Kidney capillary endothelial cell (primary cell): ENCODE data around the gene GPR87.
A peak's percentile ranks its signal among the peaks of the same experiment; 100 is the strongest.

Experiments
- DNase-seq: peaks from one replicate; pipeline ENCODE4 v3.0.0-alpha.2; 2018; ENCODE audit warnings: low spot score

The GPR87 gene, protein sequence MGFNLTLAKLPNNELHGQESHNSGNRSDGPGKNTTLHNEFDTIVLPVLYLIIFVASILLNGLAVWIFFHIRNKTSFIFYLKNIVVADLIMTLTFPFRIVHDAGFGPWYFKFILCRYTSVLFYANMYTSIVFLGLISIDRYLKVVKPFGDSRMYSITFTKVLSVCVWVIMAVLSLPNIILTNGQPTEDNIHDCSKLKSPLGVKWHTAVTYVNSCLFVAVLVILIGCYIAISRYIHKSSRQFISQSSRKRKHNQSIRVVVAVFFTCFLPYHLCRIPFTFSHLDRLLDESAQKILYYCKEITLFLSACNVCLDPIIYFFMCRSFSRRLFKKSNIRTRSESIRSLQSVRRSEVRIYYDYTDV

DNA sequence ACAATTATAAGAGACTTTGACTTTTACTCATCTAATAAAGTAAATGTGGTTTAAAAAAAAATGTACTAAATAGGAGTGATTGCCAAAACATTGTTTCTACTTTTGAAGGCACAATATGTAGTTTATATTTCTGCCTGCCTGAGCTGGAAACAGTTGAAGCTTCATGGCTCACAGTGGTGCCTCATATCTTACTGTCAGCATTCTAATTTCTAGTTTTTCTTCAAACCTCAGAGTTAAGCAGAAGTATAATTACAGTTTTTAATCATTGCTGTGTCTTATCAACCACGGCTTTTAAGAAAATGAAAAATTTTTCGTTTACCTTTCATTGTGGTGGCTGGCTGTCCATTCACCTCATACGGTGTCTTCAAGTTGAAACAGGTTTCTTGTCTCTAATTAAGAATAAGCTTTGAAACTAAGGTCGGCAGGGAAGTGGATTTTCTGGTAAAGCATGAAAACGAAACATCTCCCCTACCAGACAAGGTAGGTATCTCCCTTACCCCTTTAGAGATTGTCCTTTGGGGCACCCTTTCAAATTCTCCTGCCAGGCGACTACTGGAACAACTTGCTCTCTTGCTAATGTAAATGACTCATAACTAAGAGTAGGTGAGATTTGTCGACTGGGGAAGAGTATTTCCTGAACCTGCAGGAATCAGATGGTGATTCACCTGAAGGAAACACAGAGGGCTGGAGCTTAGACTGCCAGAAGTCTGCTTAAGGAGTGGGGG is at the start of gene GPR87:
Gene GPR87, minus strand, starts transcription at position 554 of the 725 bp plus-strand sequence. CDS start 16,720 bp downstream, outside the sequence.
- DNase-seq = peak; percentile 32

DNA sequence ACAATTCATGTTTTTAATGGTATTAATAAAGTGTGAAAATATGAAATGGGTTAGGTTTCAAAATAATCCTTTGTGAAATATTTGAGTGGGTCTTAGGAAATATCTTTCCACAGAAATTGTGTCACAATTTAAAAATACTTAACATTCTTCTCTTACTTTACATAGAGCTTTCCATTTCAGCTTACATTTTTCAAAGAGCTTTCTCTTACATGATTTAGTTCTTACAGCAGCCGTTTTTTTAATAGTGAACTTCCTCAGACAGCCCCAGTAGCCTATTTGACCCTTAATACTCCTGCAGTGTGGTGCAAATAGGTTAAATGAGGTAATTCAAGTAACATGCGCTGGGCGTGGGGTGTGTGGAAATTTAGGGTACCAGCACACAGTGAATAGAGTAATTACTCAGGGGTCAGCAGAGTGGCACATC is 46.1 kb upstream of the GPR87 start:
- no peak for DNase-seq

DNA sequence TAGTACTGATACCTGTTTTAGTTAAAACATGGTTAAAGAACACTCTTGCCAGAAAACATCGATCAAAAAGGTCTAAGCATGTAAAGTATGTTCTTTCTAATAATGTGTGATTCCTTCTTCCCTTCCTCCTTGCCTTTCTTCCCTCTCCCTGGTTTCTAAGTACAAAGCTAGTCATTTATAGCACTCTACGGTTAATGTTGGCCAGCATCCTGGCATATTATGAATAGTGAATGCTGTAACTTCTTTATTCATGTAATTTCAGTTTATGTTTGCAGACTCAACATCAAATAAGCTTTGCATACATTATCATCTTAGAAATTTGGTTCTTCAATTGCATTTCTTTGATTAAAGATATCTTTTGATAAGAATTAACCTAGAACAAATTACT is 40.8 kb upstream of the GPR87 start:
- DNase-seq = no peak

DNA sequence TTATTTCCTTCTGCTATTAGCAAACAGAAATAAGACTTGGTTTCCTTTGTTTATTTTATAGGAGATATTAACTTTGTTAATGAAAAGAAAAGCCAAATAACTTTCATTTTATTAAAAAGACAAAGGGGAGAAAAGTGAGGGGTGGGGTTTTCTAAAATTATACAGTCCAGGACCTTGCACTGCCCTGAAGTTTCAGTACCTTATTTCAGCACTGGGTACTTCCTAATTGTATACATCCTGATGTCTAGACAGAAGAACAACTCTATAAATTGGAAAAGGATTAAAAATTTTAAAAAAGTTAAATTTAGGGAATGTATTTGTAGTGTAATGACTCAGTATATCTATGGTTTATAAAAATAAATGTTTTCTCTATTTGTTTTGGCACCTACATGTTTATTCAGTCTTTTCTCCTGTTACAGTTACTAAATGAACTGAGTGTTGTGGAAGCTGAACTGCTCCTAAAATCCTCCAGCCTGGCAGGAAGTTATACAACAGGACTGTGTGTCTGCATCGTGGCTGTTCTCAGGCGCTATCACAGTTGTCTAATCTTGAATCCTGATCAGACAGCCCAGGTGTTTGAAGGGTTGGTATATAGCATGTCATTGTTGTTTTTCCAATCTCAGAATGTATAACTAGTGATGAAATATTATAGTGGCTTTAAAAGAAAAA is 40.3 kb upstream of the GPR87 start:
- no peak for DNase-seq

DNA sequence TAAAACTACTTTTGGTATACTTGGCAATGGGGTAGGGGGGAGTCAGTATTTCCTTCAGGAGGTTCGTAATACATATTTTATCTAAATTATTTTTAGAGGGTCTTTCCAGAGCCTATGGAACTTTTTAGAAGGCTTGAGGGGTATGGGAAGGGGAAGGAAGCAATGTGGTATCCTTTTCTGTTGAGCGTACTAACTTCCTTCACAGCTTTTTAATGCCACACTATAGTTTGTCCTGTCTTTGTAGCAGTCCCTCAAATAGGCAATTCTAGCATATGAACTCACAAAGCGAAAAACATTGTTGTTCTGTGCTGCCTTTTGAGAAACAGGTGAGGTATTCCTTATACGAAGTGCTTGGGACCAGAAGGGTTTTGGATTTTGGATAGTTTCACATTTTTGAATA is 35.0 kb upstream of the GPR87 start:
- DNase-seq = no peak

DNA sequence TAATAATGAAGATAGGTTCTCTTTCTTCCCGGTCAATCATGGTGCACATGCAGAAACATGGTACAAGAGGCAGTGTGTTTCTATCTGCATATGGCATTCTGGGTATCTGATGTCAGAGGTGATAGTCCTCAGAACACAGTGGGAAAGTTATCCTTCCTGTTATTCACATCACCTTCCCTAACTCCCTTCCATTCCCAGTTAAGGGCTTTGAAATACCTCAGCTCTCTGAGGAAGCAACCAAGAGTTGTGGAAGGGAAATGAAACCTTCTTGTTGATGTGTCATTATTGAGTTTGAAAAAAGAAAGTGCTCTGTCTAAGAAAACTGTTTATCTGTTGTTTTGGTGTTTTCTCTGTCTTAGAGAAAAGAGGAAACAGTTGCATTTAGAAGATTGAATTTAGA is 34.6 kb upstream of the GPR87 start:
- no peak for DNase-seq

DNA sequence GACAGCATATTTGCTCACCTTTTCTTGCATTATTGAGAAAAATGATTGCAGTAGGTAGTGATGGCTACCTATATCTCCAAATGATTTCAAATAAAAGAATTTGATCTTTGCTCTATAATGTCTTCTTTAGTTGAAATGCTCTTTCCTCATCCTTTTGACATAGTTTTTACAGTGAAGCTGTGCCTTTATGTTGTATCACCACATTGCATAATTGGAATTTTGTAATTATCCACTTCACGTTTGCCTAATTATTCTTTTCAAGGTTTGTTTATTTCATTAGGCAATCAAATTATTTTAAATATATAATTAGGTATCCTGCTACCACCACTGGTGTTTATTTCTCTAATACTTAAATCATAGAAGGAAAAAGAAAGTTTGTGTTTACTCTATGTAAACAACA is 34.0 kb upstream of the GPR87 start:
- DNase-seq = no peak

DNA sequence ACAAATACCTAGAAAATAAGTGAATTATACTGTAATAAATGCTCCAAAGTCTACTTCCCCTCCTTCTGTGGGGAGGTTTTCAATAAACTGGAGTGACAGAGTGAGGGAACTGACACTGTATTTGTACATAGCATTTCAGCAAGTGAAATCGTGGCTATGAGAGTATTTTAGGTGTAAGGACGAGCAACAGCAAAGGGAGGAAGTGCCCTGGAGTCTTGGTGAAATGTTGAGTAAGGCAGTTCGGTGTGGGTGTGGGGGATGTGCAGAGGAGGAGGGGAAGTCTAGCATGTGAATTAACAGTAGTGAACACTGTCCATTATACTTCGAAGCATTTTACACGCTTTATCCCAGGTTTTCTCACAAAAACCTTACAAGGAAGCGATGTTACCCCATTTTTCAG is 30.8 kb upstream of the GPR87 start:
- no peak for DNase-seq

DNA sequence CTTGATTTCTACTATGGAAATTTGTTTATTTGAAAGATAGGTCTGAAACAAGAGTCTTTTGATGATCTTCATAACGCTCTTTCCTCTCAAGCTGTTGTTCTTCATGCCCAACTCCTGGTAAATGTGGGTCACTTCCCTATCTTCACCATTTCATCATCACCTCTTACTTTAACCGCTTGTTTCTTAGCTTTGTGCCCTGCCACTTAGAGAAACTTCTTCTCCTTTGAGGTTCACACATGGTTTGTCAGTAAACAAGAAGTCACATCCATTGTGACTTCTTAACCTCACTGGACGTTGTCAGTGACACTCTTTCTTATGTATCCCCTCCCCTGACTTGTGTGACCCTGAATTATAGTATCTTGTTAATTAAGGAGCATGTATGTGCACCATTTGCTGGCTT is 29.7 kb upstream of the GPR87 start:
- no peak for DNase-seq

DNA sequence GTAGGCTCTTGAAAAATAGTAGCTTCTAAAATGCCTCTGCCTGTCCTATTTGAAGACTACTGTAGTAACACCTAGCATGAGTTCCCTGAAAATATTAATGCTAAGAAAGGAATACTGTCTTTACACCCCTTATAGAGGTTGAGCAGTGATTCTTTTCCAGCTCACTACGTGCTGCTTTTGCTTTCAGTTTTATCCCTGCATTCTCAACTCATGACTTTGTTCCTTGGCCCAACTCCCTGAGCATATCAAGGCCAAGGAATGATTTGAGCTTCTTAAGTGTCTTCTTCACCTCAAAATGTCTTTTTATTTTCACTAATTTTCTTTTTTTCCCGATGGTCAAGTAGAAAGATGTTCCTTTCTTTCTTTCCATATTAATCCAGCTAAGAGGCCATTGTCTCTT is 29.2 kb upstream of the GPR87 start:
- no peak for DNase-seq

DNA sequence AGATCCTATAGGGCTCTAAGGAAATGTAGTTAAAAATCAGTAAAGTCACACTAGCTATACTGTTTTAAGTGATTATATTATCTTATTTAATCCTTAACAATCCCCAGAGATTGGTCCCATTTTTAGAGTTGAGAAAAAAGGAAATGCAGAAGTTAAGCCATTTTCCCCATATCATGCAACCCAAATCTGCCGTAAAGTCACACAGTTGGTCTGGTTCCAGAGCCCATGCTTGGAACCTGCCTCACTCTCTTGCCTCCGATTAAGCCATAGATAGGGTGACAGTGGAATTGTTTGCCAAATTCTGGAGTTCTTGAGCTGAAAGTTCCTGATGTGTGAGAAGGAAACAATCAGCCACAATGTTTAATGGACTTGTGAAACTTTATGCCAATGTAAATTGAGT is 15.1 kb upstream of the GPR87 start:
- no peak for DNase-seq

DNA sequence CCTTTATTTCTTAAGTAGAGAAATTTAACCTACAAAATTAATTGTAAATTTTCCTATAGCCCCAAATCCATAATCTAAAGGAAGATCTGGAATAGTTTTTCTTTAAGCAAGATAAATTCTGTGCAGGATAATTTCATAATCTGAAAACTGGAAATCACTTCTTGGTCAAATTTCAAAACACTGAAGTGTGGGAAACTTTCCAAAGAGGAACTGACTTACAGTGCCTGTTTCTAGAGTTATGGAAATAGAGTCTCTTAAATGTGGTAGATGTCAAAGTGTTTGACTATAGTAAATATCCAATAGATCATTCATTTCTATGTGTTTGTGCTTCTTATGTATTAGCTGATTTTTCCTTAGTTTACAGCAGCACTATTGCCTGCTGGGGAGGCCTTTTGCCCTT is 14.3 kb upstream of the GPR87 start:
- no peak for DNase-seq

DNA sequence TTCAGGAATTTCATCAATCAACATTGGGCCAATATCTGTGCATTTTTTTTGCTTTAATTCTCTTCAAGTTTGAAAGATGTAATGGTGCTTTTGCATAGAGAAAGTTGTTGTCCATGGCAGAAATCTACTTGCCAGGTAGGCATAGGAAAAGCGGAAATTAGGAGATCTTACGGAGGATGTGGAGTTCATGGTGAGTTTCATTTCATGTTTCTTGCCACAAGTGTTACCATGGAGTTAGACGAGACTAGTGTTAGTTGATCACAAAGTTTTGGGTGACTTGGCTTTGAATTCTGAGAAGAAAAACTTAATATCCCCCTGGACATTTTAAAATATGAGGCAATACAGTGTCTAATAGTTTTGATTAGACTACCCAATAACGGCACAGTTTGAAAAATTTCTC is 13.8 kb upstream of the GPR87 start:
- no peak for DNase-seq

DNA sequence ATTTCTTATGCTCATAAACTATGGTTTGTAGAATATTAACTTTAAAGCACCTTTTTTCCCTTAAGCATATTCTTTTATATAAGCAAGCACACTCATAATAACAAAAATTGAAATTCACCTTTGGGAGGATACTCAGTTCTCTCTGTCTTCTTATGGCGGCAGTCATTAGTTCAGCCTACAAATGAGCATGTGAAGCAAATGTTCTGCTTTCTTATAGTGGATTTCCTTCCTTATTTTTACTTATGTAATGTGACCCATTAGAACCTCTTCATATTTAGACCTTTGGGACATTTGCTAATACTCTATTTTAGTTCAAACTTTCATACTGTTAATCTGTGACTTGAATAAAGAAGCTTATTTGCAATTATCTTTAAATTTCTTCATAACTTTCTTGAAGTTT is 12.7 kb upstream of the GPR87 start, which contains the start of gene P2RY13:
Gene P2RY13, minus strand, starts transcription at position 187 of the 400 bp plus-strand sequence. Its CDS starts 21 bp downstream, at position 166.
- DNase-seq = no peak

DNA sequence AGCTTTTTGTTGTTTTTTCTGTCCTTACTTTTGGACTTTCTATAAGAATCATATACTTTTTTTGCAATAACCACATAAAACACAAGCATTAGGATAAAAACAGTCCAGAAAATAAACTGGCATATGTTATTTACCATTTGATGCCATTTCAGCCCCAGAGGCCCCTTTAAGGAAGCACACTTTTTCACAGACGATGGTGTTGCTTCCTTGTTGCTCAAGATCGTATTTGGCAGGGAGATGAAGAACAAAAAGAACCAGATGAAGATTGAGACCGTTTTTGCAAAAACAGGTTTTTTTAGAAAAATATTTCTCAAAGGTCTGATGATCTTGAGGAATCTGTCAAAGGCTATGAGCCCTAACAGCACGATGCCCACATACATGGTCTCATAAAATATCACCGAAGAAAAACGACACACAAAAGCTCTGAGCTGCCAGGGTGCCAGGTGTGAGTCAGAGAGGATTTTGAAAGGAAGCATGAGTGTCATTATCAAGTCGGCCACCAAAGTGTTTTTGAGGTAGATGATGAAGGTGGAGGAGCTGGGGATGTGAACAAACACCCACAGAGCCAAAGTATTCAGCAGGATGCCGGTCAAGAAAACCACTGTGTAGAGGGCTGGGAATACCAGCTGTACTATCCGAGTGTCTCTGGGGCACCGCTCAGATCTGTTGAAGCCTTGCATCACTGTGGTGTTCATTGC is 11.8 kb upstream of the GPR87 start:
- DNase-seq = no peak

DNA sequence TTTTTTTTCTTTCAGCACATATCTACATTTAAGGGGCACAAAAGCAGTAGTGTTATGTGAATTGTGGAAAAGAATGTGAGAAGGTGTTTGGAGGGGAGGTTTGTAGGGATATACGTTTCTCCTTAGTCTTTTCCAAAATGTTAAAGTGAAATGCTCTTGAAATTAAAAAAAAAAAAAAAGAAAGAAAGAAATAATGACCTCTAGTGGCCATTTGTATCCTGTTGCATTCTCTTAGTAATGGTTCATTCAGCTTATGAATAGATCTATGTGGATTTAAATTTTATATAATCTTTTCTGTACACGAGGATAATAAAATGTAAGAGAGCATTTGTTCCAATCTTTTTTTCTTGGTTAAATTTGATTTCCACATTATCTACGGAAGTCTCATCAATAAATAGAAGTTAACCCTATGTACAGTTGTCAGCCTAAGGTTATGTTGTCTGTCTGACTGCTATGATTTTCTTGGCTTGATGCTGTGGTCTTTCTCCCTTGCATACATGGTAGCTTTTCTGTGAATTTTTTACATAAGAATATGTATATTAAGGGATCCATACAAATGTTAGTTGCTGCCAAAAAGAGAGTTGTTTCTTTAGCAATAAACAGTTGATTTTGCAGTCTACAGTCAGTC is 11.1 kb upstream of the GPR87 start:
- peak; percentile 15 for DNase-seq

DNA sequence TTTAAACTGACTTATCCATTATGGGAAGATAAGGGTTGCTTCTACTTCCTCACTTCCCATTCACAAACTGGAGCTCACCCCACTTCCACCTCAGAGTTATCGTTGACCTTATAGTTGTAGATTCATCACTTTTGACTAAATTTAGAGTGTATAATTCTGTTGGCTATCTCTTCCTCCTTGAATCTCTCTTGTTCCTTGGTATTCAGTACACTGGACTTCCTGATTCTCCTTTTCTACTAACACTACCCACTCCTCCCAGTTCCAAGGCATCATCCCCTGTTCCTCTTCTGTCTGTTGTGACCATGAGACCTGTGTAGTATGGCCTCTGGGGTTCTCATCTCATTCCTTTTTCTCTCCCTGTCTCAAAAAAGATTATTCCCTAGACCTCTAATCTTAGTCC is 5.9 kb upstream of the GPR87 start:
- no peak for DNase-seq

DNA sequence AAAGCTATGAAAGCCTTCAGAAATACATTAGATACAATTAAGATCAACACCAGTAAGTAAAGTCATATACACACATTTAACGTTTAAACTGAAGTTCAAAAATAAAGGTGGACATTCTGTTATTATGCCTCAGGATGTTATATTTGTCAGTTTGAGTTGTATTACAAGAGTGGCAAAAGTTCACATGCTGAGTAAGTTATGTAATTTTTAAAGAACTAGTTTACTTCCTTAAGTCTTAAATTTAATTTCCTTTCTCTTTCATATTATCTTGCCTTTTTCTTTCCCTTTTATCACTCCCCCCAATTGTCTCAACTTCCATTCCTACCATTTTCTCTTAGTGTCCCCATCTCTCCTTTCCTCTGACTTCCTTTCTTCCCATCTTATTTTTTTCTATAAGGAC is 4.9 kb upstream of the GPR87 start:
- DNase-seq = no peak

DNA sequence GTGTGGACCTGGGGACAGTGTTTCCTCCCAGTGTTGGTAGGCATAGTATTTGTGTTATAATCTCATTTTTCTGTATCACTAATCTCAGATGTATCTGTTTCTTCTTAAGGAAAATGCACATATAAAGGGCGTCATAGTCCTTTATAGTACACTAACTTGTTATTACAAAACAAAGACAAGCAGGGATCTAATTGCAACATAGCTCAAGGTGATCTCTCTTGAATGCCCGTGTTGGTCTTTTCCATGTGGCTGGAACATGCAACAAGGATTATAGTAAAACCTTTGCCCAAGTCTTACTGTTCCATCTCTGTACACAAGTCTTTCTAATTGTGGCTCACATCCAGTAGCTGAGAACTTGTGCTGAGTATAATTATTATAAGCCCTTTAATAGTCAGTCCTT is 3.5 kb upstream of the GPR87 start:
- no peak for DNase-seq

DNA sequence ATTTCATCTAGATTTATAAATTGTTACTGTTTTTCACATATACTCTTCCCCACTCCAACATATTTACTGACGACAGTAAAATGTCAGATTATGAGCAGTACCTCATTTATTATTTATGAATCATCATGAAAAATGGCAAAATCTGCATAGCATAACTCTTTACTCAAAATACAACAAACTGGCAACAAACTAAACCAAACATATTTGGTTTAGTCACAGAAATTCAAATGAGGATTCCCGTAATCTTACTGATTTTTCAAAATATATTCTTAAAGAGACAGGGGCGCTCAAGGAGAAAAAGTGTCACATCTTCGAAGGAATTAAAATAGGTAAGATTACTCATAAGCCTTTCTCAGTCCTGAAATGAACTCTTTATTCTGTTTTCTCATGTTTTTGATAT is 3.0 kb upstream of the GPR87 start:
- no peak for DNase-seq

DNA sequence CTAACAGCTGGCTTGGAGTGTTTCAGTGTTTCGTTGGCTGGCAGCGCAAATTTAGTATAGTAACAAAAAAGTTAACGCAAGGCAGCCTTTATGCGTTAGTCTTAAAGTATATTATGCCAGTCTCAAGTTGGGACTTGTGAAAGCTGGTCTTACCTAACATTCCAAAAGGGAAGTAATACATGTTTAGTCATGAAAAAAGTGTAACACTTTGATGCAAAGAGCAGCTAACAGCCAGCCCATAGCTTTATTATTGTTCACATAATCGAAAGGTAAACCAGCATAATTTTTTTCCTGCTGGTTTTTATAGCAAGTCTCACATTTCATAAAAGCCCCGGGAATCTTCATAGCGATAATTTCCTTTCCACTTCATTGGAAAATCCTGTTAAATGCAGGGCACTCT is 2.4 kb upstream of the GPR87 start:
- no peak for DNase-seq

DNA sequence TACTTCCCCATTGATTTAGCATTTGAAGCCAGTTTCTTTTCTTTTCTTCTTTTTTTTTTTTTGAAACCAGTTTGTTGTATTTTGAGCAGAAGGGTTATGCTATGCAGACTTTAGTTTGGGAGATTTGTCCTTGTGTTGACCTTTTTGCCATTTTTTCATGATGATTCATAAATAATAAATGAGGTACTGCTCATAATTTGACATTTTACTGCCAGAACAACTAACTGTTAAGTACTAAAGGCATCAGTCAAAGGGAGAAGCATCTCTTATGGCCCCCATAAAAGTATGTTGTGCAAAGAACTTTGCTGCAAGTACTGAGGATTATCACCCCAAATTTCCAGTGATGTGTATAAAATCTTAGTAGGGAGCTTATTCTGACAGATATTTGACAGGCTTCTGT is 1.7 kb upstream of the GPR87 start:
- DNase-seq = no peak
